ENCODE results near the gene TOB1.

TOB1 gene

GRCh38 chr17:50818261-50818660, 47.9 kb downstream of the TOB1 start:
- Histone ChIP-seq H3K27ac (no peak overlapping the region), H3K9ac (ENCODE audit: insufficient read length) (no peak overlapping the region), H3K36me3 (ENCODE audit: insufficient read depth, low read length) (no peaks in the 10 kb centered on the region), H3K9me3 (ENCODE audit: low read depth, low read length) (no peaks in the 10 kb centered on the region), H3K4me3 (no peak overlapping the region)
- no peak for DNase-seq (ENCODE audit: low read depth, low spot score)
- TF ChIP-seq FOXP2 (optimal IDR thresholded peaks at IDR 0.05; ENCODE audit: control extremely low read depth, extremely low read length, insufficient read depth) (no peak), EZH2 (IDR thresholded peaks at IDR 0.05) (no peak), POLR2AphosphoS5 (IDR thresholded peaks at IDR 0.05; ENCODE audit: borderline replicate concordance, low read depth, low read length) (no peak)

- Histone ChIP-seq H3K27ac (no peak overlapping the region), H3K9ac (ENCODE audit: insufficient read length) (no peak overlapping the region)
- DNase-seq (ENCODE audit: low read depth, low spot score): no peak
These were observed 48.3 kb downstream of the TOB1 start for GRCh38 chr17:50817838-50818237.

DNA sequence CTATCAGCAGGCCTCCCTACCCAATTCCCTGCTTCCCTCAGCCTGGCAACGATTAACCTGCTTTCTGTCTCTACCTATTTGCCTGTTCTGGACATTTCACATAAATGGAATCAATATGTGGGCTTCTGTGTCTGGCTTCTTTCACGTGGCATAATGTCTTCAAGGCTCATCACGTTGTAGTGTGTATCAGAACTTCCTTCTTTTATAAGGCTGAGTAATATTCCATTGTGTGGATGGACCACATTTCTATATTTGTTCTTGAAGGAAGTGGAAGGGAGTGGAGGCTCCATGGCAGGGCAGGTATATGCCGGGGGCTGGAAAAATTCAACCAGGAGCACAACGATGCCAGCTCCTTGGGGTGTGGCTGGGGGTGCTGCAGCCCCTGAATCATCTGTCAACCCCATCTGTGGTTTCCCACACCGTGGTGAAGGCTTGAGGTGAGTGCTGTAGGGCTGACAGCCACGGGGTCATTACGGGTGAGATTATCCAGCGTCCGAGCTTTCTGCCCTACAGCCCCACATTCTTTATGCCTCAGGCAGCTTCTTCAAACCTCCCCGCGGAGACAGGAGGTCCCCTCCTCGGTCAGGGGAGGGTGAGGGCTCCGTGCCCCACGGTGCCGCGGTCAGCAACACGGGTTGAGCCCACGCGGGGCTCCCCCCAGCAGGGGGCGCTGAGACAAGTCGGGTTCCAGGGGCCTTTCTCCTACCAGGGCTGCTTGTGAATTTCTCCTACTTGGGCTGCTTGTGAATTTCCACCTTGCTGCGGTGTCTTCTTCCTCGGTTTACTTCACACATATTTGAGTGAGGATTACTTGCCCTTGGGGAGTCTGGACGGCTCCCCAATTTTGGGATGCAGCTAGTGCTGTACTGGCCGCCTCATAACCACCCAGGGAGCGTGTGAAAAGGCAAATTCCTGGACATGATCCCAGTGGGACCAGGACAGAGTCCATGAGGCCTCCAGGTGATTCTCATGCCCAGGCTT, 49.1 kb downstream of the TOB1 start:
- Histone ChIP-seq H3K9ac (ENCODE audit: insufficient read length) (no peak overlapping the region), H3K27ac (no peak overlapping the region), H3K9me3 (ENCODE audit: low read depth, low read length) (no peaks in the 10 kb centered on the region), H3K4me3 (peak overlapping the region; percentile 12; the same call in 1 of the 2 replicates), H3K36me3 (ENCODE audit: insufficient read depth, low read length) (no peaks in the 10 kb centered on the region)
- TF ChIP-seq FOXP2 (optimal IDR thresholded peaks at IDR 0.05; ENCODE audit: control extremely low read depth, extremely low read length, insufficient read depth): no peak
- TF ChIP-seq EZH2 (IDR thresholded peaks at IDR 0.05): no peak
- TF ChIP-seq POLR2AphosphoS5 (IDR thresholded peaks at IDR 0.05; ENCODE audit: borderline replicate concordance, low read depth, low read length): no peak
- DNase-seq (ENCODE audit: low read depth, low spot score): no peak

More at GRCh38 chr17:50817838-50818237, 48.3 kb downstream of the TOB1 start:
- H3K4me3 ChIP-seq: no peak overlapping the region
- H3K36me3 ChIP-seq (ENCODE audit: insufficient read depth, low read length): no peaks in the 10 kb centered on the region
- no peaks in the 10 kb centered on the region for H3K9me3 ChIP-seq (ENCODE audit: low read depth, low read length)
- TF ChIP-seq FOXP2 (optimal IDR thresholded peaks at IDR 0.05; ENCODE audit: control extremely low read depth, extremely low read length, insufficient read depth) (no peak), EZH2 (IDR thresholded peaks at IDR 0.05) (no peak), POLR2AphosphoS5 (IDR thresholded peaks at IDR 0.05; ENCODE audit: borderline replicate concordance, low read depth, low read length) (no peak)

DNA sequence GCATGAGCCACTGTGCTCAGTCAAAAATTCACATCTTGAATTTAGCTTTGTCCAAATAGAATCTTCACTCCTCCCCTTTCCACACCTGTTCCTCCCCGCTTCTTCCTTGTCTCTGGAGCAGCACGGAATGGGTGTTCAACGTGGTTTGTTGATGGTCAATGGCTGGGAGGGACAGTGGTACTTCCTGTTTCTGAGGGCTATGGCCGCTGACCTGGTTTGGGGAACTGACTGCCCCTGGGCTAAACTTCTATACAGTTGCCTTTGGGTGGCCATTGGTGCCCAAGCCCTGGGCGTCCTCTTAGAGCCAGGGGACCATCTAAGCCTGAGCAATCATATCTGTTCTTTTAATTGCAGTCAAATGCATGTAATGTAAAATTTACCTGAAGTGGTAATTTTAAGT, 49.9 kb downstream of the TOB1 start:
- no peak for DNase-seq (ENCODE audit: low read depth, low spot score)
- no peaks in the 10 kb centered on the region for H3K36me3 ChIP-seq (ENCODE audit: insufficient read depth, low read length)
- H3K9me3 ChIP-seq (ENCODE audit: low read depth, low read length): no peaks in the 10 kb centered on the region
- TF ChIP-seq POLR2AphosphoS5 (IDR thresholded peaks at IDR 0.05; ENCODE audit: borderline replicate concordance, low read depth, low read length) (no peak), FOXP2 (optimal IDR thresholded peaks at IDR 0.05; ENCODE audit: control extremely low read depth, extremely low read length, insufficient read depth) (no peak), EZH2 (IDR thresholded peaks at IDR 0.05) (no peak)
- no peak overlapping the region for H3K27ac ChIP-seq
- H3K4me3 ChIP-seq: no peak overlapping the region
- no peak overlapping the region for H3K9ac ChIP-seq (ENCODE audit: insufficient read length)

DNA sequence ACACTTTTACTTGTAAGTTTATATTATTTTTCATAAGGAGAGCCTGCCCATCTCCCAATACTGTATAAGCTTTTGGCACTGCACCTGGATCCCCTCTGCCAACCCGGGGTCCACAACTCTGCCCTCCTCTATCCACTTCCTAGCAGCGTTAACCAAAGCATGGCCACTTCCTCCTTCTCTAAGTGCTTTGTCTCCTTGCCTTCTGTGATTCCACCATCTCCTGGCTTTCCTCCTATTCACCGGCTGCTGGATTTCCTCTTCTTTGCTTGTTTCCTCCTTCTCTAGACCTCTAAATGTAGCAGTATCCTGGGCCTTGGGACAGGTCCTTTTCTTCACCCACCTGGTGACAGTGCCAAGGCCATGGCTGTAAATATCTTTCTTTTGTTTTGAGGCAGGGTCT, 50.8 kb downstream of the TOB1 start:
- no peaks in the 10 kb centered on the region for H3K9me3 ChIP-seq (ENCODE audit: low read depth, low read length)
- H3K4me3 ChIP-seq: no peak overlapping the region
- no peak overlapping the region for H3K27ac ChIP-seq
- H3K9ac ChIP-seq (ENCODE audit: insufficient read length): no peak overlapping the region
- no peak for DNase-seq (ENCODE audit: low read depth, low spot score)
- TF ChIP-seq FOXP2 (optimal IDR thresholded peaks at IDR 0.05; ENCODE audit: control extremely low read depth, extremely low read length, insufficient read depth) (no peak), EZH2 (IDR thresholded peaks at IDR 0.05) (no peak), POLR2AphosphoS5 (IDR thresholded peaks at IDR 0.05; ENCODE audit: borderline replicate concordance, low read depth, low read length) (no peak)
- no peaks in the 10 kb centered on the region for H3K36me3 ChIP-seq (ENCODE audit: insufficient read depth, low read length)

DNA sequence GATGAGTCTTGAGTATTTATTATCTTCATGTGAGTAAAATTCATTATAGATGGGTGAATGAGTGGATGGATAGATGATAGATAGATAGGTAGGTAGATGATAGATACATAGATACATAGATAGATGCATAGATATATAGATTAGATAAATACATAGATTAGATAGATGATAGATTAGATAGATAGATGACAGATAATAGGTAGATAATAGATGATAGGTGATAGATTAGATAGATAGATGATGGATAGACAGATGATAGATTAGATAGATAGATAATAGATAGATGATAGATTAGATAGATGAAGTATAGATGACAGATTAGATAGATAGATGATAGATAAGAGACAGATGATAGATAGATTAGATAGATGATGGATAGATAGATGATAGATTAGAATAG, 52.6 kb downstream of the TOB1 start:
- DNase-seq (ENCODE audit: low read depth, low spot score): no peak
- no peaks in the 10 kb centered on the region for H3K9me3 ChIP-seq (ENCODE audit: low read depth, low read length)
- H3K9ac ChIP-seq (ENCODE audit: insufficient read length): no peak overlapping the region
- H3K27ac ChIP-seq: no peak overlapping the region
- TF ChIP-seq EZH2 (IDR thresholded peaks at IDR 0.05) (no peak), FOXP2 (optimal IDR thresholded peaks at IDR 0.05; ENCODE audit: control extremely low read depth, extremely low read length, insufficient read depth) (no peak), POLR2AphosphoS5 (IDR thresholded peaks at IDR 0.05; ENCODE audit: borderline replicate concordance, low read depth, low read length) (no peak)
- H3K36me3 ChIP-seq (ENCODE audit: insufficient read depth, low read length): no peaks in the 10 kb centered on the region
- no peak overlapping the region for H3K4me3 ChIP-seq

All from SK-N-MC (cell line).